Natural killer cell (primary cell): ENCODE data around the gene ABR. TPM values are rescaled to one million over a fixed set of nuclear protein-coding genes. Genes with fewer than 3 reads are reported as not detected.

Experiments
- ATAC-seq, 3 donors: fragments of 150-1000 bp in 2 of 3; fragments of 200-7000 bp in 1 of 3; cut with Tn5 transposase; 1 replicate in 1 of 3; 2 replicates in 2 of 3; pipeline ENCODE4 v1.10.0; 2021; ENCODE audit warnings: mild to moderate bottlenecking in 2 of 3, moderate library complexity in 2 of 3
- DNase-seq, 2 donors: peaks; one replicate each; pipeline versions ENCODE4 v3.0.0 to v3.0.0-alpha.2; 2013 to 2021; ENCODE audit warnings: mixed read lengths in 1 of 2
- H3K27ac ChIP-seq: one replicate; pipeline ENCODE4 v1.5.1; 2013; ENCODE audit warnings: mild to moderate bottlenecking, low read length
- H3K27me3 ChIP-seq: one replicate; pipeline ENCODE4 v1.6.1; 2013; ENCODE audit warnings: low read length; ENCODE audit not compliant: control insufficient read depth, insufficient read depth
- H3K36me3 ChIP-seq: one replicate; pipeline ENCODE4 v1.6.1; 2013; ENCODE audit warnings: low read length; ENCODE audit not compliant: control insufficient read depth, insufficient read depth
- H3K4me1 ChIP-seq: one replicate; pipeline ENCODE4 v1.6.1; 2013; ENCODE audit warnings: low read length; ENCODE audit not compliant: control insufficient read depth, insufficient read depth
- H3K4me3 ChIP-seq: one replicate; pipeline ENCODE4 v1.5.1; 2013; ENCODE audit warnings: low read length
- H3K9me3 ChIP-seq: one replicate; pipeline ENCODE4 v1.6.1; 2013; ENCODE audit warnings: low read length; ENCODE audit not compliant: control insufficient read depth, insufficient read depth
- H3K27ac Mint-ChIP-seq, 2 donors: one replicate each; pipeline ENCODE4 v1.8.0; 2022; ENCODE audit warnings: mild to moderate bottlenecking in 2 of 2, mixed read lengths in 2 of 2, moderate library complexity in 1 of 2
- H3K27me3 Mint-ChIP-seq, 2 donors: one replicate each; pipeline ENCODE4 v1.8.0; 2022; ENCODE audit warnings: low read depth in 2 of 2, mixed read lengths in 2 of 2
- H3K36me3 Mint-ChIP-seq: one replicate; pipeline ENCODE4 v1.8.0; 2022; ENCODE audit warnings: mixed read lengths
- H3K4me1 Mint-ChIP-seq, 2 donors: one replicate each; pipeline ENCODE4 v1.8.0; 2022; ENCODE audit warnings: mixed read lengths in 2 of 2
- H3K4me3 Mint-ChIP-seq: one replicate; pipeline ENCODE4 v1.8.0; 2022; ENCODE audit warnings: mild to moderate bottlenecking, moderate library complexity, mixed read lengths
- H3K9me3 Mint-ChIP-seq, 2 donors: one replicate each; pipeline ENCODE4 v1.8.0; 2022; ENCODE audit warnings: mixed read lengths in 2 of 2
- WGBS: methylation state at CpG from one replicate; pipeline ENCODE4 v1.1.7; 2013; ENCODE audit warnings: missing lambda C conversion rate; ENCODE audit not compliant: insufficient coverage; 5-methylcytosine and 5-hydroxymethylcytosine counted together
- intact Hi-C: fragments of 100-400 bp; cut with micrococcal nuclease; formaldehyde crosslinking; loops from one replicate; pipeline ENCODE4 v1.14.2; 2022
- total RNA-seq, 4 donors: library from RNA; stranded (reverse); fragments of 120-200 nt in 1 of 4; gene quantifications; one replicate each; pipeline versions ENCODE4 v1.2.3 to v1.2.4, GENCODE V29; 2013 to 2022
- TF ChIP-seq, protein P1 (sequence below): fragments of 200-600 bp; IDR thresholded peaks from one replicate; pipeline ENCODE4 v1.8.0; 2022; ENCODE audit warnings: antibody characterized with exemption

The ABR gene
- total RNA-seq, 3 donors from 2014 or later (not counting 1 experiment from before 2014, with no cell fraction given), result 155 to 215 (median 163) TPM

- TF ChIP-seq, protein P1, sequence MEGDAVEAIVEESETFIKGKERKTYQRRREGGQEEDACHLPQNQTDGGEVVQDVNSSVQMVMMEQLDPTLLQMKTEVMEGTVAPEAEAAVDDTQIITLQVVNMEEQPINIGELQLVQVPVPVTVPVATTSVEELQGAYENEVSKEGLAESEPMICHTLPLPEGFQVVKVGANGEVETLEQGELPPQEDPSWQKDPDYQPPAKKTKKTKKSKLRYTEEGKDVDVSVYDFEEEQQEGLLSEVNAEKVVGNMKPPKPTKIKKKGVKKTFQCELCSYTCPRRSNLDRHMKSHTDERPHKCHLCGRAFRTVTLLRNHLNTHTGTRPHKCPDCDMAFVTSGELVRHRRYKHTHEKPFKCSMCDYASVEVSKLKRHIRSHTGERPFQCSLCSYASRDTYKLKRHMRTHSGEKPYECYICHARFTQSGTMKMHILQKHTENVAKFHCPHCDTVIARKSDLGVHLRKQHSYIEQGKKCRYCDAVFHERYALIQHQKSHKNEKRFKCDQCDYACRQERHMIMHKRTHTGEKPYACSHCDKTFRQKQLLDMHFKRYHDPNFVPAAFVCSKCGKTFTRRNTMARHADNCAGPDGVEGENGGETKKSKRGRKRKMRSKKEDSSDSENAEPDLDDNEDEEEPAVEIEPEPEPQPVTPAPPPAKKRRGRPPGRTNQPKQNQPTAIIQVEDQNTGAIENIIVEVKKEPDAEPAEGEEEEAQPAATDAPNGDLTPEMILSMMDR, result no peak
- no peak for ATAC-seq
- Histone ChIP-seq H3K4me3 (no peak overlapping the region), H3K27me3 (no peaks in the 10 kb centered on the region), H3K36me3 (peaks cover 35% of the 10 kb centered on the region), H3K9me3 (no peaks in the 10 kb centered on the region), H3K4me1 (peaks cover 4% of the 10 kb centered on the region), H3K27ac (no peak overlapping the region)
- Mint-ChIP-seq H3K36me3 (peaks cover 22% of the 10 kb centered on the region), H3K4me1 (peaks cover 5 to 8% of the 10 kb centered on the region in 2 donors), H3K9me3 (no peaks in the 10 kb centered on the region), H3K4me3 (no peak overlapping the region), H3K27ac (no peak overlapping the region), H3K27me3 (no peaks in the 10 kb centered on the region)
- intact Hi-C loops, result loop anchor here (5.0 kb wide), 1 partner anchor 913 kb away; a partner anchor contains a TSS
- no peak for DNase-seq
- WGBS, result 94% methylated on average over 16 of the region's 16 CpGs
Observed at GRCh38 chr17:1055231-1055630, 124.5 kb downstream of the ABR start.

GRCh38 chr17:1054656-1055055, 125.1 kb downstream of the ABR start:
- Histone ChIP-seq H3K27me3 (no peaks in the 10 kb centered on the region), H3K36me3 (peaks cover 38% of the 10 kb centered on the region), H3K4me3 (no peak overlapping the region), H3K27ac (no peak overlapping the region), H3K9me3 (no peaks in the 10 kb centered on the region), H3K4me1 (peaks cover 4% of the 10 kb centered on the region)
- DNase-seq (no peak), ATAC-seq (no peak)
- no peak overlapping the region for H3K4me3 Mint-ChIP-seq
- peaks cover 3 to 8% of the 10 kb centered on the region in 2 donors for H3K4me1 Mint-ChIP-seq
- no peaks in the 10 kb centered on the region for H3K27me3 Mint-ChIP-seq
- intact Hi-C loops, result loop anchor here (5.0 kb wide), 1 partner anchor 912 kb away; a partner anchor contains a TSS
- TF ChIP-seq, protein P1, result no peak
- no peaks in the 10 kb centered on the region for H3K9me3 Mint-ChIP-seq
- peaks cover 21% of the 10 kb centered on the region for H3K36me3 Mint-ChIP-seq
- 86% methylated on average over 4 of the region's 4 CpGs for WGBS
- peak overlapping the region in 1 of 2 donors; percentile 16 for H3K27ac Mint-ChIP-seq

- no peak for DNase-seq
- Mint-ChIP-seq H3K4me1 (peaks cover 0 to 8% of the 10 kb centered on the region in 2 donors), H3K4me3 (no peak overlapping the region), H3K36me3 (peaks cover 13% of the 10 kb centered on the region), H3K27me3 (no peaks in the 10 kb centered on the region), H3K9me3 (no peaks in the 10 kb centered on the region), H3K27ac (peak overlapping the region in 1 of 2 donors; percentile 16)
- ATAC-seq, result no peak
- Histone ChIP-seq H3K4me3 (no peak overlapping the region), H3K27me3 (no peaks in the 10 kb centered on the region), H3K4me1 (peaks cover 4% of the 10 kb centered on the region), H3K9me3 (no peaks in the 10 kb centered on the region), H3K36me3 (peaks cover 44% of the 10 kb centered on the region), H3K27ac (no peak overlapping the region)
- 94% methylated on average over 35 of the region's 35 CpGs for WGBS
- TF ChIP-seq, protein P1, result no peak
- intact Hi-C loops, result no loop called here
Observed at GRCh38 chr17:1053661-1054360, 126.0 kb downstream of the ABR start.
